K562 (cell line): ENCODE data around the gene SCG5. TPM values are rescaled to one million over a fixed set of nuclear protein-coding genes. Genes with fewer than 3 reads are reported as not detected.

Experiments used
- ATAC-seq: fragments of 200-7000 bp; cut with Tn5 transposase; 3 replicates; pipeline ENCODE4 v1.9.1; 2020; ENCODE audit warnings: moderate library complexity
- BruUV-seq: library from RNA; stranded (reverse); fragments of 400-500 nt; replicated peaks from 2 replicates; lab custom pipeline; 2021; lab: Mats Ljungman, UMichigan
- CTCF ChIA-PET: fragments of 300-600 bp; formaldehyde crosslinking; extraction: SDS; loops from one replicate; lab custom pipeline; 2021; ENCODE audit warnings: low intra/inter-chr PET ratio; lab: Yijun Ruan, JAX
- POLR2A ChIA-PET: fragments of 300-600, 350-650 bp; sonication (Branson Sonifier 250); formaldehyde crosslinking; extraction: SDS; loops from one replicate; lab custom pipeline; 2021; ENCODE audit warnings: antibody characterized with exemption, inconsistent platforms; lab: Yijun Ruan, JAX
- DNase-seq, 4 experiments: peaks; one replicate each; pipeline versions ENCODE4 v3.0.0 to v3.0.0-alpha.2; 2011 to 2018; ENCODE audit warnings: low spot score in 3 of 4, mixed read lengths in 3 of 4; ENCODE audit errors: extremely low read depth in 1 of 4
- FAIRE-seq: peaks from 2 replicates; lab custom pipeline; 2011; peaks lifted over from hg19 to GRCh38; lab: Jason Lieb, UNC
- H2AFZ ChIP-seq: 2 replicates; pipeline ENCODE4 v1.6.0; 2011; ENCODE audit warnings: low read depth, low read length, control low read depth, inconsistent platforms
- H3K27ac ChIP-seq: fragments of 200-600 bp; 3 replicates; pipeline ENCODE4 v1.8.0; 2011; ENCODE audit warnings: low read depth, mild to moderate bottlenecking, control low read depth, inconsistent platforms, low read length, moderate library complexity, mixed read lengths; ENCODE audit errors: extremely low read depth
- H3K27me3 ChIP-seq, 2 experiments: fragments of 300-600 bp in 1 of 2; 2 replicates in 1 of 2; 3 replicates in 1 of 2; pipeline versions ENCODE4 v1.6.0 to v1.8.0; 2011; ENCODE audit warnings: inconsistent platforms in 2 of 2, low read length in 2 of 2, mild to moderate bottlenecking in 1 of 2, mixed read lengths in 1 of 2, moderate library complexity in 1 of 2; ENCODE audit not compliant: control insufficient read depth in 2 of 2, insufficient read depth in 2 of 2
- H3K36me3 ChIP-seq: fragments of 300-600 bp; 3 replicates; pipeline ENCODE4 v1.8.0; 2011; ENCODE audit warnings: mild to moderate bottlenecking, low read length, inconsistent platforms; ENCODE audit not compliant: control insufficient read depth, insufficient read depth
- H3K4me1 ChIP-seq, 2 experiments: fragments of 200-600 bp in 1 of 2; replicated peaks in 1 of 2; 2 replicates in 1 of 2; 3 replicates in 1 of 2; pipeline versions ENCODE4 v1.5.1 to v1.8.0; 2011; ENCODE audit warnings: inconsistent platforms in 2 of 2, low read length in 2 of 2, mild to moderate bottlenecking in 1 of 2, mixed read lengths in 1 of 2, moderate library complexity in 1 of 2; ENCODE audit not compliant: control insufficient read depth in 2 of 2, insufficient read depth in 2 of 2
- H3K4me2 ChIP-seq: 2 replicates; pipeline ENCODE4 v1.6.1; 2011; ENCODE audit warnings: low read length, control low read depth, inconsistent platforms, mixed read lengths; ENCODE audit not compliant: insufficient read depth
- H3K4me3 ChIP-seq: fragments of 200-600 bp; sonication (generic), shearing (Covaris generic); 2 replicates; pipeline ENCODE4 v1.5.1; 2016; ENCODE audit warnings: control low read depth, inconsistent platforms
- H3K79me2 ChIP-seq: fragments of 200-600 bp; 3 replicates; pipeline ENCODE4 v1.8.0; 2011; ENCODE audit warnings: low read length, inconsistent platforms; ENCODE audit not compliant: control insufficient read depth, insufficient read depth
- H3K9ac ChIP-seq, 2 experiments: 2 replicates each; pipeline versions ENCODE4 v1.6.0 to v1.6.1; 2011; ENCODE audit warnings: low read depth in 2 of 2, low read length in 2 of 2, control low read depth in 1 of 2, inconsistent platforms in 1 of 2, mild to moderate bottlenecking in 1 of 2, mixed read lengths in 1 of 2; ENCODE audit not compliant: insufficient read depth in 1 of 2
- H3K9me1 ChIP-seq: one replicate; pipeline ENCODE4 v1.6.0; 2011; ENCODE audit warnings: inconsistent platforms, mild to moderate bottlenecking, low read length, moderate library complexity; ENCODE audit not compliant: control insufficient read depth, insufficient read depth
- H3K9me3 ChIP-seq: replicated peaks from 2 replicates; pipeline ENCODE4 v1.5.1; 2011; ENCODE audit warnings: low read depth, low read length, inconsistent platforms; ENCODE audit not compliant: control insufficient read depth, insufficient read depth
- H4K20me1 ChIP-seq: replicated peaks from 2 replicates; pipeline ENCODE4 v1.6.1; 2011; ENCODE audit warnings: low read length, inconsistent platforms, mixed read lengths; ENCODE audit not compliant: control insufficient read depth, insufficient read depth
- CBFA2T2 ChIP-seq: fragments of 450-650 bp; conservative IDR thresholded peaks from 2 replicates; pipeline ENCODE4 v1.6.1; 2017; ENCODE audit warnings: mild to moderate bottlenecking
- HDGF ChIP-seq: fragments of 450-650 bp; IDR thresholded peaks from 2 replicates; pipeline ENCODE4 v1.6.1; 2016
- KDM2B ChIP-seq: fragments of 250-450 bp; sonication (Bioruptor Pico); IDR thresholded peaks from 2 replicates; pipeline ENCODE4 v1.8.0; 2021; ENCODE audit warnings: mild to moderate bottlenecking, moderate library complexity
- NELFE ChIP-seq: IDR thresholded peaks from 2 replicates; pipeline ENCODE4 v1.6.1; 2011; ENCODE audit warnings: mild to moderate bottlenecking; ENCODE audit not compliant: insufficient read depth, insufficient read length
- PRMT5 ChIP-seq: sonication (generic); formaldehyde crosslinking; IDR thresholded peaks from 2 replicates; pipeline ENCODE4 v1.5.0; 2020; ENCODE audit warnings: missing genetic modification reagents
- RB1 ChIP-seq: fragments of 450-650 bp; IDR thresholded peaks from 2 replicates; pipeline ENCODE4 v1.6.1; 2017; ENCODE audit warnings: low read depth, mild to moderate bottlenecking
- RBM15 ChIP-seq: fragments of 200-400 bp; formaldehyde crosslinking; IDR thresholded peaks from 2 replicates; pipeline ENCODE4 v1.6.1; 2018; ENCODE audit warnings: mild to moderate bottlenecking, low read length, moderate library complexity; ENCODE audit not compliant: insufficient read depth
- THRAP3 ChIP-seq: fragments of 450-650 bp; IDR thresholded peaks from 2 replicates; pipeline ENCODE4 v1.6.1; 2016; ENCODE audit warnings: mild to moderate bottlenecking, inconsistent platforms, borderline replicate concordance
- XRCC3 ChIP-seq: fragments of 450-650 bp; IDR thresholded peaks from 2 replicates; pipeline ENCODE4 v1.6.1; 2017; ENCODE audit warnings: mild to moderate bottlenecking, moderate library complexity
- WGBS: fragments of 100-300 bp; shearing (Covaris generic); methylation state at CpG from one replicate; pipeline ENCODE4 v1.1.6; 2016; ENCODE audit warnings: low coverage, mixed read lengths; ENCODE audit not compliant: insufficient coverage; ENCODE audit errors: missing lambda C conversion rate; 5-methylcytosine and 5-hydroxymethylcytosine counted together
- in situ Hi-C: fragments of 300-500 bp; cut with MboI; formaldehyde crosslinking; loops from 4 replicates; pipeline ENCODE4 v1.15.0; 2018; ENCODE audit warnings: inconsistent platforms, mixed read lengths
- intact Hi-C: fragments of 100-400 bp; cut with micrococcal nuclease; formaldehyde crosslinking; loops from 2 replicates; pipeline ENCODE4 v1.14.2; 2022
- polyA plus RNA-seq, 8 experiments: library from polyadenylated mRNA; depleted of rRNA in 4 of 8; stranded (reverse) in 5 of 8; unstranded in 3 of 8; fragments of >200 nt; fragmentation: Nextera tagmentation in 2 of 8; fragmentation: Illumina TruSeq in 1 of 8; extraction: Ambion mirVana in 2 of 8; extraction: Trizol in 1 of 8; gene quantifications; 2 replicates each; pipeline versions ENCODE4 v1.2.1 to v1.2.3, GENCODE V29; 2011 to 2014; ENCODE audit warnings: inconsistent platforms in 1 of 8, missing spikeins in 1 of 8
- total RNA-seq, 7 experiments: library from RNA; depleted of rRNA in 6 of 7; stranded (reverse); fragments of >200 nt in 6 of 7; fragmentation: Illumina TruSeq in 2 of 7; extraction: Trizol in 2 of 7; gene quantifications; 2 replicates each; pipeline versions ENCODE4 v1.2.1 to v1.2.3, GENCODE V29; 2011 to 2021; ENCODE audit warnings: low replicate concordance in 1 of 7
- TF ChIP-seq, protein P1 (sequence below): fragments of 450-650 bp; IDR thresholded peaks from 2 replicates; pipeline ENCODE4 v1.6.1; 2016
- TF ChIP-seq, protein P2 (sequence below), 2 experiments: fragments of 450-650 bp; conservative IDR thresholded peaks; 2 replicates each; pipeline ENCODE4 v1.6.1; 2017; ENCODE audit warnings: mild to moderate bottlenecking in 2 of 2, moderate library complexity in 2 of 2

SCG5 gene
- total and polyA plus RNA-seq, 9 of the 15 experiments (the other 6 are each of a cell fraction or from before 2014, with no cell fraction given): 0.06 to 0.76 (median 0.28) TPM; not detected in 2

DNA sequence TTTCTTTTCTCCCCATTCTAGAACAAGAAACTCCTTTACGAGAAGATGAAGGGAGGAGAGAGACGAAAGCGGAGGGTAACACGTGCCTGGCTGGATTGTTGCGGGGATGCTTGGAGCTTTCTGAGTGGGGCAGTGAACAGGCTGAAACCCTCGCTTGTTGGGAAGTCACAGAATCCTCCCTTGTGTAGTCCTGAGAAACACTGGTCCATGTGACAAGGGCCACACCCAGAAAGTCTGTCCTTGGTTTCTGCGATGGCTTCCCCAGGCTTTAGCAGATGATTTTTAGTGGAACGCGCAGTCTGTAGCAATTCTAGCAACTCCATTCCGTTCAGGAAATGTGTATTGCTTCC is 50.2 kb downstream of the SCG5 start:
- 0% methylated on average over 7 of the region's 10 CpGs for WGBS
- Histone ChIP-seq H3K79me2 (no peaks in the 10 kb centered on the region), H2AFZ (no peak overlapping the region)
- no TSS peak for BruUV-seq
- CTCF ChIA-PET: no interaction called here
- TF ChIP-seq RB1 (no peak), XRCC3 (no peak), HDGF (no peak), NELFE (no peak), CBFA2T2 (no peak), RBM15 (no peak), THRAP3 (no peak), KDM2B (CRISPR knock-in tag) (no peak), PRMT5 (no peak)
- TF ChIP-seq, protein P1, sequence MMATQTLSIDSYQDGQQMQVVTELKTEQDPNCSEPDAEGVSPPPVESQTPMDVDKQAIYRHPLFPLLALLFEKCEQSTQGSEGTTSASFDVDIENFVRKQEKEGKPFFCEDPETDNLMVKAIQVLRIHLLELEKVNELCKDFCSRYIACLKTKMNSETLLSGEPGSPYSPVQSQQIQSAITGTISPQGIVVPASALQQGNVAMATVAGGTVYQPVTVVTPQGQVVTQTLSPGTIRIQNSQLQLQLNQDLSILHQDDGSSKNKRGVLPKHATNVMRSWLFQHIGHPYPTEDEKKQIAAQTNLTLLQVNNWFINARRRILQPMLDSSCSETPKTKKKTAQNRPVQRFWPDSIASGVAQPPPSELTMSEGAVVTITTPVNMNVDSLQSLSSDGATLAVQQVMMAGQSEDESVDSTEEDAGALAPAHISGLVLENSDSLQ: no peak
- TF ChIP-seq, protein P2, sequence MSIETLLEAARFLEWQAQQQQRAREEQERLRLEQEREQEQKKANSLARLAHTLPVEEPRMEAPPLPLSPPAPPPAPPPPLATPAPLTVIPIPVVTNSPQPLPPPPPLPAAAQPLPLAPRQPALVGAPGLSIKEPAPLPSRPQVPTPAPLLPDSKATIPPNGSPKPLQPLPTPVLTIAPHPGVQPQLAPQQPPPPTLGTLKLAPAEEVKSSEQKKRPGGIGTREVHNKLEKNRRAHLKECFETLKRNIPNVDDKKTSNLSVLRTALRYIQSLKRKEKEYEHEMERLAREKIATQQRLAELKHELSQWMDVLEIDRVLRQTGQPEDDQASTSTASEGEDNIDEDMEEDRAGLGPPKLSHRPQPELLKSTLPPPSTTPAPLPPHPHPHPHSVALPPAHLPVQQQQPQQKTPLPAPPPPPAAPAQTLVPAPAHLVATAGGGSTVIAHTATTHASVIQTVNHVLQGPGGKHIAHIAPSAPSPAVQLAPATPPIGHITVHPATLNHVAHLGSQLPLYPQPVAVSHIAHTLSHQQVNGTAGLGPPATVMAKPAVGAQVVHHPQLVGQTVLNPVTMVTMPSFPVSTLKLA (conservative IDR thresholded peaks at IDR 0.05): no peak
- TF ChIP-seq, all 486 proteins: peak for 0
- H3K27ac ChIP-seq: no peak overlapping the region
- H3K9me3 ChIP-seq: no peaks in the 10 kb centered on the region
- no peak for DNase-seq
- FAIRE-seq: no peak
- POLR2A ChIA-PET: no interaction called here
- H3K4me2 ChIP-seq: no peak overlapping the region
- no peaks in the 10 kb centered on the region for H4K20me1 ChIP-seq
- no peak overlapping the region for H3K4me3 ChIP-seq
- H3K9me1 ChIP-seq: no peaks in the 10 kb centered on the region
- in situ Hi-C loops: no loop called here
- ATAC-seq: no peak
- no peak overlapping the region for H3K9ac ChIP-seq
- no peaks in the 10 kb centered on the region for H3K36me3 ChIP-seq
- H3K4me1 ChIP-seq: no peaks in the 10 kb centered on the region
- intact Hi-C loops: no loop called here
- H3K27me3 ChIP-seq: peaks cover 15 to 22% of the 10 kb centered on the region in 2 experiments; a peak in 4 of 5 replicates
